IMR-90 (cell line): ENCODE data around the gene SGSM2. TPM values are rescaled to one million over a fixed set of nuclear protein-coding genes. Genes with fewer than 3 reads are reported as not detected.
A peak's percentile ranks its signal among the peaks of the same experiment; 100 is the strongest.

Source experiments
- ATAC-seq: fragments of 200-7000 bp; cut with Tn5 transposase; 2 replicates; pipeline ENCODE4 v1.9.1; 2020; ENCODE audit warnings: low read depth, mild to moderate bottlenecking, moderate library complexity
- BruUV-seq: library from RNA; stranded (reverse); fragments of 400-500 nt; replicated peaks from 2 replicates; lab custom pipeline; 2021; lab: Mats Ljungman, UMichigan
- CTCF ChIA-PET: fragments of 300-600 bp; formaldehyde crosslinking; extraction: SDS; loops from one replicate; lab custom pipeline; 2021; ENCODE audit warnings: antibody characterized with exemption; lab: Yijun Ruan, JAX
- POLR2A ChIA-PET: fragments of 300-600 bp; sonication (Branson Sonifier 250); formaldehyde crosslinking; loops from one replicate; lab custom pipeline; 2022; ENCODE audit warnings: antibody characterized with exemption; ENCODE audit not compliant: unreplicated experiment; lab: Charles Lee
- DNase-seq: peaks from one replicate; pipeline ENCODE4 v3.0.0; 2013
- H2AFZ ChIP-seq: replicated peaks from 2 replicates; pipeline ENCODE3; 2013; ENCODE audit warnings: low read length, mild to moderate bottlenecking; ENCODE audit not compliant: poor library complexity
- H2AK5ac ChIP-seq: 2 replicates; pipeline ENCODE4 v1.6.1; 2013; ENCODE audit warnings: low read depth, low read length, inconsistent platforms
- H2AK9ac ChIP-seq: replicated peaks from 2 replicates; pipeline ENCODE3; 2013; ENCODE audit warnings: mild to moderate bottlenecking, low read depth, low read length, moderate library complexity; ENCODE audit not compliant: poor library complexity
- H2BK120ac ChIP-seq: 2 replicates; pipeline ENCODE4 v1.6.1; 2013; ENCODE audit warnings: low read depth, low read length, inconsistent platforms
- H2BK15ac ChIP-seq: 3 replicates; pipeline ENCODE4 v1.6.1; 2013; ENCODE audit warnings: low read depth, low read length, inconsistent platforms
- H2BK20ac ChIP-seq: 2 replicates; pipeline ENCODE4 v1.6.1; 2013; ENCODE audit warnings: low read depth, mild to moderate bottlenecking, inconsistent platforms, low read length, moderate library complexity
- H2BK5ac ChIP-seq: 2 replicates; pipeline ENCODE4 v1.6.1; 2013; ENCODE audit warnings: mild to moderate bottlenecking, low read depth, low read length, inconsistent platforms; ENCODE audit not compliant: poor library complexity, severe bottlenecking
- H3K14ac ChIP-seq: replicated peaks from 2 replicates; pipeline ENCODE4 v1.6.1; 2013; ENCODE audit warnings: low read depth, low read length, inconsistent platforms
- H3K18ac ChIP-seq: 2 replicates; pipeline ENCODE4 v1.6.1; 2013; ENCODE audit warnings: low read depth, low read length, control low read depth
- H3K23ac ChIP-seq: 2 replicates; pipeline ENCODE4 v1.6.1; 2013; ENCODE audit warnings: low read depth, low read length, inconsistent platforms
- H3K27ac ChIP-seq: 2 replicates; pipeline ENCODE4 v1.5.1; 2013; ENCODE audit warnings: mild to moderate bottlenecking, control low read depth, low read length; ENCODE audit not compliant: insufficient read depth
- H3K27me3 ChIP-seq: 2 replicates; pipeline ENCODE4 v1.6.1; 2013; ENCODE audit warnings: low read length; ENCODE audit not compliant: control insufficient read depth, insufficient read depth
- H3K36me3 ChIP-seq: 2 replicates; pipeline ENCODE4 v1.6.1; 2013; ENCODE audit warnings: low read length, mixed read lengths; ENCODE audit not compliant: control insufficient read depth, insufficient read depth
- H3K4ac ChIP-seq: 2 replicates; pipeline ENCODE4 v1.6.1; 2013; ENCODE audit warnings: low read depth, low read length, inconsistent platforms
- H3K4me1 ChIP-seq: 2 replicates; pipeline ENCODE4 v1.6.1; 2013; ENCODE audit warnings: low read length, mixed read lengths; ENCODE audit not compliant: control insufficient read depth, insufficient read depth
- H3K4me2 ChIP-seq: 2 replicates; pipeline ENCODE4 v1.6.1; 2013; ENCODE audit warnings: low read depth, mild to moderate bottlenecking, control low read depth, low read length, moderate library complexity
- H3K4me3 ChIP-seq: 2 replicates; pipeline ENCODE4 v1.5.1; 2013; ENCODE audit warnings: low read depth, mild to moderate bottlenecking, control low read depth, low read length, moderate library complexity; ENCODE audit not compliant: insufficient read depth
- H3K56ac ChIP-seq: 2 replicates; pipeline ENCODE4 v1.6.1; 2013; ENCODE audit warnings: low read length, inconsistent platforms; ENCODE audit not compliant: insufficient read depth; ENCODE audit errors: extremely low read depth
- H3K79me1 ChIP-seq, 2 experiments: 2 replicates each; pipeline ENCODE4 v1.6.1; 2013; ENCODE audit warnings: low read length in 2 of 2, inconsistent platforms in 1 of 2, low read depth in 1 of 2
- H3K9ac ChIP-seq: 2 replicates; pipeline ENCODE4 v1.6.1; 2013; ENCODE audit warnings: low read depth, low read length, control low read depth
- H3K9me1 ChIP-seq: 2 replicates; pipeline ENCODE4 v1.6.1; 2013; ENCODE audit warnings: low read length, inconsistent platforms; ENCODE audit not compliant: insufficient read depth
- H3K9me3 ChIP-seq: 2 replicates; pipeline ENCODE4 v1.6.1; 2013; ENCODE audit warnings: low read length; ENCODE audit not compliant: control insufficient read depth, insufficient read depth
- H4K20me1 ChIP-seq: 2 replicates; pipeline ENCODE4 v1.6.1; 2013; ENCODE audit warnings: low read length, inconsistent platforms; ENCODE audit not compliant: insufficient read depth
- H4K5ac ChIP-seq: 2 replicates; pipeline ENCODE4 v1.6.1; 2013; ENCODE audit warnings: mild to moderate bottlenecking, low read depth, low read length, control low read depth
- H4K8ac ChIP-seq, 2 experiments: 2 replicates each; pipeline ENCODE4 v1.6.1; 2013; ENCODE audit warnings: low read depth in 2 of 2, low read length in 2 of 2, control low read depth in 1 of 2, inconsistent platforms in 1 of 2
- H4K91ac ChIP-seq: 2 replicates; pipeline ENCODE4 v1.6.1; 2013; ENCODE audit warnings: low read depth, low read length, inconsistent platforms; ENCODE audit not compliant: insufficient read depth
- CEBPB ChIP-seq: IDR thresholded peaks from 2 replicates; pipeline ENCODE4 v1.6.1; 2012; ENCODE audit warnings: low read depth, low read length, improper control_type of control experiment
- POLR2A ChIP-seq: IDR thresholded peaks from 2 replicates; pipeline ENCODE4 v1.6.1; 2012; ENCODE audit warnings: mild to moderate bottlenecking, low read depth, low read length
- WGBS, 2 experiments: methylation state at CpG; one replicate each; pipeline versions ENCODE4 v1.1.5 to v1.1.7; 2013; ENCODE audit warnings: missing lambda C conversion rate in 2 of 2; ENCODE audit not compliant: insufficient read length in 1 of 2; ENCODE audit errors: extremely low coverage in 2 of 2; 5-methylcytosine and 5-hydroxymethylcytosine counted together
- dilution Hi-C: fragments of 300-500 bp; cut with HindIII; formaldehyde crosslinking; loops from one replicate; pipeline ENCODE4 v1.14.3; 2018; ENCODE audit warnings: low sequenced_read_pairs; ENCODE audit not compliant: unreplicated experiment
- in situ Hi-C: fragments of 300-500 bp; cut with MboI; formaldehyde crosslinking; loops from 3 replicates; pipeline ENCODE4 v1.14.3; 2019; ENCODE audit warnings: low sequenced_read_pairs, inconsistent platforms, mixed read lengths
- intact Hi-C: fragments of 100-400 bp; cut with micrococcal nuclease; formaldehyde crosslinking; loops from 2 replicates; pipeline ENCODE4 v1.10.0; 2022
- polyA plus RNA-seq, 3 experiments: library from polyadenylated mRNA; depleted of rRNA; stranded (reverse); fragments of >200 nt; gene quantifications; 2 replicates each; pipeline ENCODE4 v1.2.3, GENCODE V29; 2012; ENCODE audit warnings: low replicate concordance in 1 of 3
- total RNA-seq: library from RNA; depleted of rRNA; stranded (reverse); fragments of >200 nt; gene quantifications from 2 replicates; pipeline ENCODE4 v1.2.3, GENCODE V29; 2012

The SGSM2 gene
- total and polyA plus RNA-seq, 2 of the 4 experiments (the other 2 are of a cell fraction), result 13.6 to 81.2 TPM

DNA sequence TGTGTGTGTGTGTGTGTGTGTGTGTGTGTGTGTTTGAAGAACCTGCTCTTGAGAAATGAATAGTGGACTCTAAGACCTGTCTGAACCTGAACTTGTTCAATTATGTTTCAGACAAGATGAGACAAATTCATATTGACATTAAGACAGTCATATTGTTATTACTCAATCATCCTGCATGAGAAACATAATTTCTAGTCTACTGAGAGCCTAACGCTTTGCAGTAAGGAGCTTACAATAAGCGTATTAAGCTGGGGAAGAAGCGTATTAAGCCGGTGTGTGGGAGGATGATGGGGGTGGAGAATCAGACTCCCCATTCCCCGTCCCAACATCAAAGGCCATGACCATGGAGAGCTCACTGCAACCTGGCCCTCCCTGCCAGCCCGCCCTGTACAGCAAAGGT lies 86.0 kb downstream of the SGSM2 start:
- Histone ChIP-seq H3K36me3 (peaks cover 5% of the 10 kb centered on the region; the same call in 1 of the 2 replicates), H3K9me3 (no peaks in the 10 kb centered on the region), H2BK120ac (no peak overlapping the region), H2AFZ (no peak overlapping the region), H3K27ac (no peak overlapping the region), H3K56ac (no peak overlapping the region), H2AK5ac (no peak overlapping the region), H3K18ac (no peak overlapping the region), H4K20me1 (0 out of 2 replicates have a peak, but pooled peaks cover 3% of the 10 kb centered on the region), H3K4me3 (no peak overlapping the region), H2BK20ac (no peak overlapping the region), H2AK9ac (no peak overlapping the region), H3K79me1 (peaks cover 3 to 14% of the 10 kb centered on the region in 2 experiments; a peak in 2 of 4 replicates), H3K4me2 (no peak overlapping the region), H4K91ac (no peak overlapping the region), H4K5ac (no peak overlapping the region), H3K27me3 (no peaks in the 10 kb centered on the region), H2BK5ac (no peak overlapping the region), H4K8ac (no peak overlapping the region), H3K9ac (no peak overlapping the region), H3K4ac (no peak overlapping the region), H2BK15ac (no peak overlapping the region), H3K9me1 (peaks cover 3% of the 10 kb centered on the region; the same call in 1 of the 2 replicates), H3K23ac (no peak overlapping the region), H3K4me1 (peaks cover 19% of the 10 kb centered on the region), H3K14ac (no peak overlapping the region)
- BruUV-seq, result no TSS peak
- no peak for ATAC-seq
- in situ Hi-C loops (loop anchor here (10.0 kb wide), 1 partner anchor 252 kb away; no protein-coding TSS in a partner anchor), dilution Hi-C loops (no loop called here), intact Hi-C loops (loop anchor here (5.0 kb wide), 1 partner anchor 259 kb away; no protein-coding TSS in a partner anchor)
- POLR2A ChIA-PET, result no interaction called here
- TF ChIP-seq CEBPB (0 out of 2 replicates have a peak, but pooled peaks have one; percentile 4), POLR2A (no peak)
- CTCF ChIA-PET, result no interaction called here
- no CpG with 5 or more reads among the region's 6 CpGs for WGBS, 2 experiments
- DNase-seq, result no peak
